HUES6 (cell line): ENCODE measurements around the gene NCOA1.

ENCODE experiments used
- H3K27ac ChIP-seq: 2 replicates; pipeline ENCODE4 v1.7.0; 2013; ENCODE audit warnings: low read depth, mild to moderate bottlenecking, low read length, inconsistent platforms
- H3K27me3 ChIP-seq: 2 replicates; pipeline ENCODE4 v1.6.1; 2013; ENCODE audit warnings: low read length; ENCODE audit not compliant: control insufficient read depth, insufficient read depth
- H3K36me3 ChIP-seq: 2 replicates; pipeline ENCODE4 v1.6.1; 2013; ENCODE audit warnings: low read length; ENCODE audit not compliant: control insufficient read depth, insufficient read depth
- H3K4me1 ChIP-seq: 2 replicates; pipeline ENCODE4 v1.6.1; 2013; ENCODE audit warnings: low read length; ENCODE audit not compliant: control insufficient read depth, insufficient read depth
- H3K4me3 ChIP-seq: 2 replicates; pipeline ENCODE4 v1.5.1; 2013; ENCODE audit warnings: low read depth, low read length
- H3K9ac ChIP-seq: one replicate; pipeline ENCODE4 v1.6.1; 2013; ENCODE audit warnings: mild to moderate bottlenecking, low read length
- H3K9me3 ChIP-seq: 2 replicates; pipeline ENCODE4 v1.6.1; 2013; ENCODE audit warnings: low read depth, low read length; ENCODE audit not compliant: control insufficient read depth, insufficient read depth

The NCOA1 gene

DNA sequence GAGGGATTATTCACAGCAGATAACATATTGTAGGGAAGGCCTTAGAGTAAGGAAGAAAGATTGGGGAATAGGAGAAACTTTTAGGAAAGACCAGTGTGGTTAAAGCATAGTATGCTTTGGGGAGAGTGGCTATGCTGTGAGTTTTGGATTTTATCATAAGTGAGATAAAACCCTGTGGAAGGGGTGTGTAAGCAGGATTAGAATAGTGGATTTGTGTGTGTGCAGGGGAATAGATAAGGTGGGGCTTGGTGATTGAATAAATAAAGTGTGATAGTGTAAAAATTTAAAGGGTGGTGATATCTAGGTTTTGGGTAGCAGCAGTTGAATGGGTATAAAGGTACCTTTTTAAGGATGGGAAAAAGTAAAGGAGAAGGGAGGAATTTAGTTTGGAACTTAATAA is 137.7 kb downstream of the NCOA1 start:
- Histone ChIP-seq H3K4me3 (no peak overlapping the region), H3K4me1 (no peaks in the 10 kb centered on the region; the same call in 1 of the 2 replicates), H3K9me3 (no peaks in the 10 kb centered on the region), H3K36me3 (no peaks in the 10 kb centered on the region), H3K9ac (no peak overlapping the region), H3K27ac (no peak overlapping the region), H3K27me3 (no peaks in the 10 kb centered on the region)

DNA sequence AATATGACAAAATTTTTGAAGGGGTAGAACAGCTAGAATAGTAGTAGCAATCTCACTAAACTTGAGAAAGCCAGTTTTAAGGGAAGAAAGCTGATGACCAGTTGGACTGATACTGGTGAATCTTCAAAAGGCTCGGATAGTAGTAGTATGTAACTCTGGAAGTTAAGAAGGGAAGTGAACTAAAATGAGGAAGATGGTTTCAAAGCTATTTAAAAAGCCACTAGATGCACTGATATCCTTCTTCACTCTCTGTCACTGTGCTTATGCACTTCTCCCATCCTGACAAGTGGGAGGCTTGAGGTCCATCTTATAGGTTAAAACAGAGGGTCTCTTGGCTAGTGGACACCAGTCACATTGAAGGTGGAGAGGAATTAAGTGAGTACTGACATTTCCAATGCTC is 141.1 kb downstream of the NCOA1 start:
- Histone ChIP-seq H3K27ac (no peak overlapping the region), H3K4me1 (no peaks in the 10 kb centered on the region), H3K27me3 (no peaks in the 10 kb centered on the region), H3K9ac (no peak overlapping the region), H3K36me3 (no peaks in the 10 kb centered on the region), H3K9me3 (no peaks in the 10 kb centered on the region), H3K4me3 (no peak overlapping the region)

DNA sequence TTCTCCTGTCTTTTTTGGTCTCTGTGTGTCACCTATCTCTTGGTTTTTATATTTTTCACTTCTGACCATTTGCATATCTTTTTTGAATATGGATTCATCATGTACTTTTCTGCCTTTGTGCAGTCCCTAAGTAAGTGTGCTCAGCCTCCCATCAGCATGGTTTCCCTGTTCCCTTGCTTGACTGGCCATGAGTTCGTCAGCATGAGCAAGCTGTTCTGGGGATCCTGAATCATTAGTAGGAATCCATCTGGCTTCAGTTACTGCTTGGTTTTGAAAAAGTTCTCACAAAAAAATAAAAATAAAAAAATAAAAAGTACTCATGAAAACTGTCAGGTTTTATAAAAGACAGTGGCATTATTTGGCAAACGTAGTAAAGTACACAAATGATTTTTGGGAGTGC is 144.1 kb downstream of the NCOA1 start:
- Histone ChIP-seq H3K36me3 (no peaks in the 10 kb centered on the region), H3K4me1 (no peaks in the 10 kb centered on the region), H3K9ac (no peak overlapping the region), H3K27ac (no peak overlapping the region), H3K27me3 (no peaks in the 10 kb centered on the region), H3K4me3 (no peak overlapping the region), H3K9me3 (no peaks in the 10 kb centered on the region)

DNA sequence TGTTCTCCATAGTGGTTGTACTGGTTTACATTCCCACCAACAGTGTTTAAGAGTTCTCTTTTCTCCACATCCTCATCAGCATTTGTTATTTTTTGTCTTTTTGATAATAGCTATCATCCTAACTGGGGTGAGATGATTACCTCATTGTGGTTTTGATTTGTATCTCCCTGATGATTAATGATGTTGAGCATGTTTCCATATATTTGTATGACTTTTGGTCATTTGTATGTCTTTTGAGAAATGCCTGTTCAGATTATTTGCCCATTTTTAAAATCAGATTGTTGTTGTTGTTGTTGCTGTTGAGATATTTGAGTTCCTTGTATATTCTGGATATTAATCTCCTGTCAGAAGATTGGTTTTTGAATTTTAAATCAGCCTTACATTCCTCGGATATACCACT is 147.5 kb downstream of the NCOA1 start:
- Histone ChIP-seq H3K36me3 (no peaks in the 10 kb centered on the region), H3K9me3 (no peaks in the 10 kb centered on the region), H3K27ac (no peak overlapping the region), H3K27me3 (no peaks in the 10 kb centered on the region), H3K4me1 (no peaks in the 10 kb centered on the region), H3K4me3 (no peak overlapping the region), H3K9ac (no peak overlapping the region)

GRCh38 chr2:24642351-24642750 is 151.3 kb downstream of the NCOA1 start:
- no peaks in the 10 kb centered on the region for H3K36me3 ChIP-seq
- no peak overlapping the region for H3K4me3 ChIP-seq
- H3K4me1 ChIP-seq: no peaks in the 10 kb centered on the region
- no peak overlapping the region for H3K27ac ChIP-seq
- no peaks in the 10 kb centered on the region for H3K27me3 ChIP-seq
- no peaks in the 10 kb centered on the region for H3K9me3 ChIP-seq
- no peak overlapping the region for H3K9ac ChIP-seq

DNA sequence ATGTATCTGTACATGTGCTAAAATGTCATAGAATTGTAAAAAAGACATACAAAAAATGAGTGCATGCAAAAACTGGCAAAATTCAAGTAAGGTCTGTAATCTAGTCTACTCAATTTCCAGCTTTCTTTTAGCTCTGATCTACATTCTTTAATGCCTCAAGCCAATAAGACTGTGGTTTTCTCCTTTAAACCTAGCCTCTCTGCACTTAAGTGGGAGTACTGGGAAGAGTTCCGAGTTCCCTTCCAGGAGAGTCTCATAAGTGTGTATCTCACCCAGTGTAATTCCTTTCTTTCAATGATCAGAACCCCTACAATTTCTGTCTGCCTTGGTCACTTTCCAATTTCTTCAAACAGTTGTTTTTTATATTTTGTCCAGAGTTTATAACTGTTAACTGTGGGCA is 152.0 kb downstream of the NCOA1 start:
- H3K4me1 ChIP-seq: no peaks in the 10 kb centered on the region
- H3K9me3 ChIP-seq: no peaks in the 10 kb centered on the region
- H3K4me3 ChIP-seq: no peak overlapping the region
- H3K27ac ChIP-seq: no peak overlapping the region
- H3K36me3 ChIP-seq: no peaks in the 10 kb centered on the region
- H3K27me3 ChIP-seq: no peaks in the 10 kb centered on the region
- H3K9ac ChIP-seq: no peak overlapping the region

DNA sequence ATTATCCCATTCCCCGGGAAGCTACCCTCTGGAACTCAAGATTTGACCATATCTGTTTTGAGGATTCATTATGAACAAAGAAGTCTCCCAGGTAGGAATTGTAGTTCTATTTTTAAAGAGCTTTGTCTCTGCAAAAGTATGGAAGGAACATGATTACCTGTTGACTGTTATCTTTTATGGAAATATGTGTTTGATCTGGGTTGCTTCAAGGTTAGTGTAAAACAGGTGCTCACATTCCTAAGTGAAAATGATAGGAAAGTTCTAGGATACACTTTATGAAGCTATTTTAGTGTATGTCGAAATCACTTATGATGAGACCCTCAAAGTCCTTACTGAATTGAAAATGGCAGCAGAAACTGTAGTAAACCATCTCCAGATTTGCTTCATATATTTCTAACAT is 153.0 kb downstream of the NCOA1 start:
- H3K27ac ChIP-seq: no peak overlapping the region
- no peak overlapping the region for H3K4me3 ChIP-seq
- H3K36me3 ChIP-seq: no peaks in the 10 kb centered on the region

DNA sequence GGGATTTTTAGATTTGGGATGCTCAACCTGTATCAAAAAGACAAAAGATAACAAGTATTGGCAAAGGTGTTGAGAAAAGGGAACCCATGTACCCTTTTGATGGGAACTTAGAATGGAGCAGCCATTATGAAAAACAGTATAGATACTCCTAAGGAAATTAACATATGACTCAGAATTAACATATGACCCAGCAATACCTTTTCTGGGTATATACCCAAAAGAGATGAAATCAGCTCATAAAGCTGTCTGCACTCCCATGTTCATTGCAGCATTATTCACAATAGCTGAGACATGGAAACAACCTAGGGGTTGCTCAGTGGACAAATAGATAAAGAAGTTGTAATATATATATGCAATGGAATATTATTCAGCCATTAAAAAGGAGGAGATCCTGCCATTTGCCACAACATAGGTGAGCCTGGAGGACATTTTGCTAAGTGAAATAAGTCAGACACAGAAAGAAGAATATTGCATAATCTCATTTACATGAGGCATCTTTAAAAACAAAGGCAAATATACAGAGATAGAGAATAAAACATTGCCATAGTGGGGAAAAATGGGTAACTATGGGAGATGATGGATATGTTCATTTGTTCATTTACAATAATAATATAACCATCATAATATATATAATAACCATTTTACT is 160.1 kb downstream of the NCOA1 start:
- Histone ChIP-seq H3K9ac (no peak overlapping the region), H3K4me1 (peaks cover 7% of the 10 kb centered on the region), H3K9me3 (no peaks in the 10 kb centered on the region), H3K36me3 (no peaks in the 10 kb centered on the region), H3K4me3 (no peak overlapping the region), H3K27ac (no peak overlapping the region), H3K27me3 (no peaks in the 10 kb centered on the region)

More for the DNA sequence above, 153.0 kb downstream of the NCOA1 start:
- Histone ChIP-seq H3K4me1 (no peaks in the 10 kb centered on the region), H3K9me3 (no peaks in the 10 kb centered on the region), H3K9ac (no peak overlapping the region), H3K27me3 (no peaks in the 10 kb centered on the region)

DNA sequence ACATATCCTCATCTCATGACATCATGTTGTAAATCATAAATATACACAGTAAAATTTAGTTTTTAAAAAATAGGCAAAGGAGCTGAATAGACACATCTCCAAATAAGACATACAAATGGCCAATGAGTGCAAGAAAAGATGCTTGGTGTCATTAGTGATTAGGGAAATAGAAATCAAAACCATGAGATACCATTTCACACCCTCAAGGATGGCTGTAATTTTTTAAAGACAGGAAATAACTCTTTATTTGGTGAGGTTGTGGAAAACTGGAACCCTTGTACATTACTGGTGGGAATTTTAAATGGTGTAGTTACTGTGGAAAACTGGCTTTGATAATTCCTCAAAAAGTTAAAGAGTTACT is 160.6 kb downstream of the NCOA1 start:
- Histone ChIP-seq H3K9me3 (no peaks in the 10 kb centered on the region), H3K27me3 (no peaks in the 10 kb centered on the region), H3K4me3 (no peak overlapping the region), H3K36me3 (no peaks in the 10 kb centered on the region), H3K9ac (no peak overlapping the region), H3K27ac (no peak overlapping the region), H3K4me1 (peaks cover 7% of the 10 kb centered on the region)

DNA sequence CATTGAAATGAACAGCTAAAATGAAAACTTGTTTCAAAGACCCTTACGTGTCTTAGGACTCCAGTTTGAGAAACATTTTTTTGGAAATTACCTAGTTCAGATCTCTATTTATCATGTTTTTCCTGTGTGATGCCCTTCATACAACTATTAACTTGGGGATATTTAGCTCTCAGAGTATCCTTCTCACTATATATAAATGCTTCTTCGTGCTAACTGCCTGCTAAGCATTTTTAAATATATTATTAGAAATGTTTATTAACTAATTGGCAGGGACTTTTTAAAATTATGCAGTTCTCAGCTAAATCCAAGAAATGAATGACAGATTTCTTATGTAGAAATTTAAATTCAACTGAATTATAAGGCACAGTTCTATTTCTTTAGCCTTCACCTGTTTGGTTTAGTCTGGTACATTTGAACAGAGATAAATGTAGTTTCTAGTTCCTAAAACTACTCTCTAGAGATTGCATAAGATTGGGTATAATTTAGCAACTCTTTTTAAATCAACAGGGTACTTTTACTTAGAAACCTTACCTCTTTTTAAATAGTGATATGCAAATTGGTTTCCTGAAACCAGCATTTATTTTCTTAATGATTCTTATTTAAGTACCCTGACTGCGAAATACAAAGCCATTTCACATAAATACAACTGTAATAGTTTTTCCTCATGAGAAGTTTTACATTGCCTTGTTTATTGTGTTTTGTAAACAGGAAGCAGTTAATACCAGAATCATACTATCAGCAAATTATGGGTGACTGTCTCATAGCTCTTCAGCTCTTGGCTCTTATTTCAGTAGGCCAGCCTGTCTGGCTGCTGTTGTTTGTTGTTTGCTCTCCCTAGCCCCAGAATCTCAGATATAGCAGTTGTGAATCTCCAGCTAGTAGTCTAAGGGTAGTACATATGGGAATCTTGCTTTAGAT is 161.5 kb downstream of the NCOA1 start:
- Histone ChIP-seq H3K27me3 (no peaks in the 10 kb centered on the region), H3K9me3 (no peaks in the 10 kb centered on the region), H3K4me1 (peaks cover 7% of the 10 kb centered on the region), H3K9ac (no peak overlapping the region), H3K27ac (no peak overlapping the region; the same call in 1 of the 2 replicates), H3K4me3 (no peak overlapping the region), H3K36me3 (no peaks in the 10 kb centered on the region)

- Histone ChIP-seq H3K9ac (no peak overlapping the region), H3K36me3 (no peaks in the 10 kb centered on the region), H3K27me3 (no peaks in the 10 kb centered on the region), H3K27ac (no peak overlapping the region), H3K4me1 (peaks cover 3% of the 10 kb centered on the region), H3K9me3 (no peaks in the 10 kb centered on the region), H3K4me3 (no peak overlapping the region)
Observed at GRCh38 chr2:24657818-24658217, 166.8 kb downstream of the NCOA1 start.
